Muscle of leg (tissue), 11 donors: ENCODE measurements around the gene MROH2A. TPM values are rescaled to one million over a fixed set of nuclear protein-coding genes. Genes with fewer than 3 reads are reported as not detected.
"Not testable (repeated sequence)": the region's sequence is repeated elsewhere in the genome, so short reads cannot be mapped to it uniquely, and the experiment has no call there.

Experiments used
- DNase-seq: peaks from one replicate; pipeline ENCODE4 v3.0.0; 2013
- H3K27ac ChIP-seq: one replicate; pipeline ENCODE4 v1.5.1; 2013; ENCODE audit warnings: mild to moderate bottlenecking, low read length, control low read depth
- H3K27me3 ChIP-seq: one replicate; pipeline ENCODE4 v1.6.1; 2013; ENCODE audit warnings: low read length; ENCODE audit not compliant: control insufficient read depth, insufficient read depth
- H3K36me3 ChIP-seq: one replicate; pipeline ENCODE4 v1.6.1; 2013; ENCODE audit warnings: low read length; ENCODE audit not compliant: control insufficient read depth, insufficient read depth
- H3K4me1 ChIP-seq: one replicate; pipeline ENCODE4 v1.6.1; 2013; ENCODE audit warnings: low read length; ENCODE audit not compliant: control insufficient read depth, insufficient read depth
- H3K4me3 ChIP-seq: one replicate; pipeline ENCODE4 v1.5.1; 2013; ENCODE audit warnings: low read length, control low read depth
- H3K9me3 ChIP-seq: replicated peaks from 2 replicates; pipeline ENCODE4 v1.6.1; 2013; ENCODE audit warnings: low read depth, low read length; ENCODE audit not compliant: control insufficient read depth
- WGBS: methylation state at CpG from one replicate; pipeline ENCODE4 v1.1.5; 2013; ENCODE audit warnings: missing lambda C conversion rate; ENCODE audit not compliant: insufficient coverage; 5-methylcytosine and 5-hydroxymethylcytosine counted together
- polyA plus RNA-seq, 8 donors: library from polyadenylated mRNA; unstranded; fragments of 120-200 nt; gene quantifications; one replicate each; pipeline versions ENCODE4 v1.2.1 to v1.2.3, GENCODE V29; 2013; ENCODE audit warnings: inconsistent platforms in 1 of 8, low replicate concordance in 1 of 8; ENCODE audit not compliant: insufficient read length in 8 of 8, insufficient read depth in 1 of 8
- total RNA-seq: library from RNA; stranded (reverse); fragments of 120-200 nt; gene quantifications from one replicate; pipeline ENCODE4 v1.2.4, GENCODE V29; 2013

The MROH2A gene
- total and polyA plus RNA-seq, 9 donors, result not detected

DNA sequence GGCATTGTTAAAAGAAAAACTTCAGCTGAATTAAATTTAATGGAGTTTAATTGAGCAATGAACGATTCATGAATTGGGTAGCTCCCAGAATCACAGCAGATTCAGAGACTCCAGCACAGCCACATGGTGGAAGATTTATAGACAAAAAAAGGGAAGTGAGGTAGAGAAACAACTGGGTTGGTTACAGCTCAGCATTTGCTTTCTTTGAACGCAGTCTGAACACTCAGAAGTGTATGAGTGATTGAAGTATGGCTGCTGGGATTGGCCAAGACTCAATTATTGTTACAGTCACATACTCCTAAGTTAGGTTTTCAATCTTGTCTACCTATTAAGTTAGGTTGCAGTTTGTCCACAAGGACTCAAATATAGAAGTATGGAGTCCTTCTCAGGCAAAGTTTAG is 94.0 kb downstream of the MROH2A start:
- H3K27me3 ChIP-seq, H3K27ac ChIP-seq, H3K4me3 ChIP-seq, H3K9me3 ChIP-seq, DNase-seq, H3K36me3 ChIP-seq, H3K4me1 ChIP-seq: not testable (repeated sequence)
- WGBS, result 50% methylated on average over 1 of the region's 2 CpGs

DNA sequence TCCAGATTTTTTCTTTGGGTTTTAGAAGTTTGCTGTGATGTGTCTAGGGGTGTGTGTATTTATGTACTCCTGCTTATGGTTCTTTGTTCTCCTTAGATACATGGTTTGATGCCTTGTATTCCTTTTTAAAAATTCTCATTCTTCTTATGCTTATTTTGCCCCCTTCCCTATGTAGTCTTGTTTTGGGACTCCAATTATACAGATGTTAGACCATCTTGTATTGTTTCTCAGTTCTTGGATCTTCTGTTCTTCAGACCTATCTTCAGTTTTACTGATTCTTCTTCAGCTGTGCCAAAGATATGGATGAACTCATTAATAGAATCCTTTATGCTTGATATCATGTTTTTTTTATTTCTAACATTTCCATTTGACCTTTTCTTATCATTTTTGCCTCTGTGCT is 104.2 kb downstream of the MROH2A start:
- Histone ChIP-seq H3K27ac (no peak overlapping the region), H3K9me3 (peaks cover 7% of the 10 kb centered on the region), H3K27me3 (no peaks in the 10 kb centered on the region), H3K4me3 (no peak overlapping the region), H3K4me1 (no peaks in the 10 kb centered on the region), H3K36me3 (no peaks in the 10 kb centered on the region)
- no peak for DNase-seq

Other genes starting within 250 kb of the MROH2A start
- 22.5 TPM for gene USP40, start 211.5 kb upstream of the MROH2A start, total RNA-seq
- gene USP40, start 211.5 kb upstream of the MROH2A start, polyA plus RNA-seq, result 10 to 100 TPM; 18.0 to 30.2 (median 21.9) TPM
- gene UGT1A8, start 160.7 kb upstream of the MROH2A start, total RNA-seq, result not detected
- gene UGT1A8, start 160.7 kb upstream of the MROH2A start, polyA plus RNA-seq, result not detected
- gene UGT1A10, start 141.9 kb upstream of the MROH2A start, total RNA-seq, result not detected
- not detected for gene UGT1A10, start 141.9 kb upstream of the MROH2A start, polyA plus RNA-seq
- not detected for gene UGT1A9, start 106.4 kb upstream of the MROH2A start, total RNA-seq
- not detected for gene UGT1A9, start 106.4 kb upstream of the MROH2A start, polyA plus RNA-seq
- gene UGT1A7, start 96.4 kb upstream of the MROH2A start, total RNA-seq, result not detected
- gene UGT1A7, start 96.4 kb upstream of the MROH2A start, polyA plus RNA-seq, result under 1 TPM in 1 of 8 donors, not detected in 7; 0.13 TPM
- not detected for gene UGT1A6, start 85.4 kb upstream of the MROH2A start, total RNA-seq
- gene UGT1A6, start 85.4 kb upstream of the MROH2A start, polyA plus RNA-seq, result under 1 TPM in 1 of 8 donors, not detected in 7; 0.16 TPM
- gene UGT1A5, start 65.4 kb upstream of the MROH2A start, total RNA-seq, result not detected
- gene UGT1A5, start 65.4 kb upstream of the MROH2A start, polyA plus RNA-seq, result not detected
- gene UGT1A4, start 59.6 kb upstream of the MROH2A start, total RNA-seq, result not detected
- gene UGT1A4, start 59.6 kb upstream of the MROH2A start, polyA plus RNA-seq, result not detected
- gene UGT1A3, start 49.3 kb upstream of the MROH2A start, total RNA-seq, result not detected
- gene UGT1A3, start 49.3 kb upstream of the MROH2A start, polyA plus RNA-seq, result not detected
- gene UGT1A1, start 18.1 kb upstream of the MROH2A start, total RNA-seq, result not detected
- under 1 TPM in 4 of 8 donors, not detected in 4; 0.04 to 0.10 (median 0.08) TPM for gene UGT1A1, start 18.1 kb upstream of the MROH2A start, polyA plus RNA-seq
- 6.2 TPM for gene HJURP, start 76.2 kb downstream of the MROH2A start, total RNA-seq
- gene HJURP, start 76.2 kb downstream of the MROH2A start, polyA plus RNA-seq, result 10 to 100 TPM in 7 of 8 donors, 1 to 10 TPM in 1; 8.6 to 15.3 (median 12.2) TPM
- gene TRPM8, start 139.0 kb downstream of the MROH2A start, total RNA-seq, result not detected
- gene TRPM8, start 139.0 kb downstream of the MROH2A start, polyA plus RNA-seq, result under 1 TPM in 4 of 8 donors, not detected in 4; 0.17 to 0.30 (median 0.25) TPM